GM23338 (cell line): ENCODE measurements around the gene TMEM169. TPM values are rescaled to one million over a fixed set of nuclear protein-coding genes. Genes with fewer than 3 reads are reported as not detected.

Source experiments
- ATAC-seq: fragments of 200-7000 bp; cut with Tn5 transposase; 3 replicates; pipeline ENCODE4 v1.9.1; 2020
- DNase-seq: peaks from one replicate; pipeline ENCODE4 v3.0.0-alpha.2; 2015; ENCODE audit warnings: low spot score
- H2AFZ ChIP-seq: fragments of 200-600 bp; sonication (generic); 2 replicates; pipeline ENCODE4 v1.8.0; 2016; ENCODE audit warnings: antibody characterized with exemption, mild to moderate bottlenecking, moderate library complexity
- H3F3A ChIP-seq: fragments of 200-600 bp; sonication (generic); replicated peaks from 2 replicates; pipeline ENCODE4 v1.8.0; 2017; ENCODE audit warnings: antibody characterized with exemption, mixed run types, low read depth
- H3K27ac ChIP-seq: fragments of 200-600 bp; sonication (generic); 2 replicates; pipeline ENCODE4 v1.6.1; 2016; ENCODE audit warnings: low read depth
- H3K27me3 ChIP-seq: fragments of 200-600 bp; sonication (generic); 2 replicates; pipeline ENCODE4 v1.8.0; 2016; ENCODE audit warnings: mild to moderate bottlenecking, mixed run types, moderate library complexity; ENCODE audit not compliant: insufficient read depth
- H3K36me3 ChIP-seq: fragments of 200-600 bp; sonication (generic); 2 replicates; pipeline ENCODE4 v1.8.0; 2016; ENCODE audit warnings: mild to moderate bottlenecking; ENCODE audit not compliant: insufficient read depth
- H3K4me1 ChIP-seq: fragments of 200-600 bp; sonication (generic); 2 replicates; pipeline ENCODE4 v1.8.0; 2016; ENCODE audit warnings: mild to moderate bottlenecking, moderate library complexity; ENCODE audit not compliant: insufficient read depth
- H3K4me2 ChIP-seq: fragments of 200-600 bp; sonication (generic); 2 replicates; pipeline ENCODE4 v1.7.1; 2017; ENCODE audit warnings: mixed run types
- H3K4me3 ChIP-seq: fragments of 200-600 bp; sonication (generic); 2 replicates; pipeline ENCODE4 v1.6.1; 2016; ENCODE audit warnings: mixed run types
- H3K79me2 ChIP-seq: fragments of 200-600 bp; sonication (generic); replicated peaks from 2 replicates; pipeline ENCODE4 v1.8.0; 2017; ENCODE audit warnings: mild to moderate bottlenecking; ENCODE audit not compliant: insufficient read depth
- H3K9me2 ChIP-seq: fragments of 200-600 bp; sonication (generic); 2 replicates; pipeline ENCODE4 v1.8.0; 2017; ENCODE audit not compliant: insufficient read depth
- H4K20me1 ChIP-seq: fragments of 200-600 bp; sonication (generic); replicated peaks from 2 replicates; pipeline ENCODE4 v1.8.0; 2017; ENCODE audit warnings: mild to moderate bottlenecking; ENCODE audit not compliant: insufficient read depth
- H3K27ac Mint-ChIP-seq: 2 replicates; pipeline ENCODE4 v1.8.0; 2020; ENCODE audit warnings: inconsistent platforms, mild to moderate bottlenecking, moderate library complexity, mixed read lengths
- H3K27me3 Mint-ChIP-seq: 3 replicates; pipeline ENCODE4 v1.8.0; 2022; ENCODE audit warnings: low read depth, mild to moderate bottlenecking, moderate library complexity, mixed read lengths, inconsistent platforms; ENCODE audit not compliant: insufficient read depth, poor library complexity
- H3K36me3 Mint-ChIP-seq: 3 replicates; pipeline ENCODE4 v1.8.0; 2021; ENCODE audit warnings: low read depth, mild to moderate bottlenecking, inconsistent platforms, moderate library complexity, mixed read lengths
- H3K4me1 Mint-ChIP-seq: 3 replicates; pipeline ENCODE4 v1.8.0; 2020; ENCODE audit warnings: mild to moderate bottlenecking, inconsistent platforms, mixed read lengths
- H3K4me3 Mint-ChIP-seq: 3 replicates; pipeline ENCODE4 v1.8.0; 2021; ENCODE audit warnings: moderate library complexity, mild to moderate bottlenecking, inconsistent platforms, mixed read lengths
- H3K9me3 Mint-ChIP-seq: 3 replicates; pipeline ENCODE4 v1.8.0; 2020; ENCODE audit warnings: moderate library complexity, mild to moderate bottlenecking, inconsistent platforms, mixed read lengths
- CREB1 ChIP-seq: fragments of 250-450 bp; sonication (Bioruptor Pico); IDR thresholded peaks from 2 replicates; pipeline ENCODE4 v1.5.0; 2020; ENCODE audit warnings: low read depth, mild to moderate bottlenecking, moderate library complexity
- CTCF ChIP-seq, 2 experiments: fragments of 200-600 bp in 1 of 2; sonication (generic) in 1 of 2; conservative IDR thresholded peaks; 2 replicates each; pipeline versions ENCODE4 v1.5.1 to v1.6.1; 2016 to 2017; ENCODE audit warnings: antibody characterized with exemption in 2 of 2, low read depth in 2 of 2, mild to moderate bottlenecking in 2 of 2, moderate library complexity in 1 of 2
- ETS1 ChIP-seq: IDR thresholded peaks from 2 replicates; pipeline ENCODE4 v1.6.1; 2016; ENCODE audit warnings: antibody characterized with exemption
- POLR2AphosphoS5 ChIP-seq: IDR thresholded peaks from 2 replicates; pipeline ENCODE4 v1.6.1; 2016; ENCODE audit warnings: antibody characterized with exemption, low read depth
- STAT1 ChIP-seq: IDR thresholded peaks from one replicate; pipeline ENCODE4 v1.6.1; 2016; ENCODE audit warnings: antibody characterized with exemption; ENCODE audit not compliant: unreplicated experiment
- ZNF114 ChIP-seq: fragments of 250-450 bp; sonication (Bioruptor Pico); IDR thresholded peaks from 2 replicates; pipeline ENCODE4 v1.5.0; 2020; ENCODE audit warnings: mild to moderate bottlenecking, moderate library complexity
- ZNF331 ChIP-seq: fragments of 250-450 bp; sonication (Bioruptor Pico); IDR thresholded peaks from 2 replicates; pipeline ENCODE4 v1.5.0; 2020; ENCODE audit warnings: low read depth, mild to moderate bottlenecking, moderate library complexity
- ZNF462 ChIP-seq: fragments of 250-450 bp; sonication (Bioruptor Pico); IDR thresholded peaks from 2 replicates; pipeline ENCODE4 v1.5.0; 2020; ENCODE audit warnings: mild to moderate bottlenecking, moderate library complexity
- polyA plus RNA-seq: library from polyadenylated mRNA; unstranded; fragments of >200 nt; fragmentation: Nextera tagmentation; extraction: Ambion mirVana; gene quantifications from 2 replicates; pipeline ENCODE4 v1.2.1, GENCODE V29; 2016
- total RNA-seq: library from RNA; depleted of rRNA; stranded (reverse); fragments of >200 nt; shearing (Covaris generic); gene quantifications from 2 replicates; pipeline ENCODE4 v1.2.3, GENCODE V29; 2014

TMEM169 gene
- total and polyA plus RNA-seq, 2 experiments from 2014 or later = 1.4 to 3.9 TPM

GRCh38 chr2:216147172-216148131 lies 65.7 kb downstream of the TMEM169 start:
- Histone ChIP-seq H2AFZ (no peak overlapping the region), H3K79me2 (peaks cover 94% of the 10 kb centered on the region), H3K27me3 (no peaks in the 10 kb centered on the region), H3K4me2 (no peak overlapping the region), H3K9me2 (no peaks in the 10 kb centered on the region), H3K4me1 (no peaks in the 10 kb centered on the region; the same call in 1 of the 2 replicates), H4K20me1 (peaks cover 63% of the 10 kb centered on the region), H3K36me3 (peaks cover 78% of the 10 kb centered on the region), H3K27ac (peak overlapping the region; percentile 67; the same call in 1 of the 2 replicates), H3F3A (peaks cover 14% of the 10 kb centered on the region), H3K4me3 (no peak overlapping the region)
- no peak overlapping the region for H3K4me3 Mint-ChIP-seq
- H3K27ac Mint-ChIP-seq = peak overlapping the region; percentile 46; the same call in 1 of the 2 replicates
- no peaks in the 10 kb centered on the region for H3K9me3 Mint-ChIP-seq
- no peak for TF ChIP-seq ZNF462 (CRISPR knock-in tag)
- DNase-seq (no peak), ATAC-seq (no peak)
- peaks cover 8% of the 10 kb centered on the region for H3K4me1 Mint-ChIP-seq
- no peaks in the 10 kb centered on the region for H3K27me3 Mint-ChIP-seq
- peaks cover 69% of the 10 kb centered on the region for H3K36me3 Mint-ChIP-seq

GRCh38 chr2:216148983-216149382 lies 67.3 kb downstream of the TMEM169 start:
- Histone ChIP-seq H3K4me1 (no peaks in the 10 kb centered on the region; the same call in 1 of the 2 replicates), H3K9me2 (no peaks in the 10 kb centered on the region), H3F3A (peaks cover 14% of the 10 kb centered on the region), H2AFZ (no peak overlapping the region), H3K36me3 (peaks cover 79% of the 10 kb centered on the region), H3K4me2 (no peak overlapping the region), H3K79me2 (peaks cover 95% of the 10 kb centered on the region), H3K27me3 (no peaks in the 10 kb centered on the region), H3K4me3 (no peak overlapping the region), H4K20me1 (peaks cover 67% of the 10 kb centered on the region), H3K27ac (no peak overlapping the region; the same call in 1 of the 2 replicates)
- Mint-ChIP-seq H3K36me3 (peaks cover 74% of the 10 kb centered on the region), H3K27ac (no peak overlapping the region), H3K4me3 (no peak overlapping the region), H3K27me3 (peaks cover 2% of the 10 kb centered on the region), H3K9me3 (no peaks in the 10 kb centered on the region), H3K4me1 (peaks cover 8% of the 10 kb centered on the region)
- ATAC-seq (no peak), DNase-seq (no peak)
- TF ChIP-seq ZNF114 (CRISPR knock-in tag) = no peak
- no peak for TF ChIP-seq CREB1 (CRISPR knock-in tag)
- no peak for TF ChIP-seq ETS1
- no peak for TF ChIP-seq POLR2AphosphoS5
- TF ChIP-seq ZNF331 (CRISPR knock-in tag) = no peak
- no peak for TF ChIP-seq STAT1
- no peak for TF ChIP-seq CTCF (conservative IDR thresholded peaks at IDR 0.05; ENCODE audit: low read depth in 2 of 2)
